Measurements from ENCODE around the gene SP6. TPM values are rescaled to one million over a fixed set of nuclear protein-coding genes. Genes with fewer than 3 reads are reported as not detected.

SP6 gene
- total and polyA plus RNA-seq, 2 of the 8 experiments (the other 6 are each of a cell fraction or from before 2014, with no cell fraction given) = 1.2 to 1.5 TPM

DNA sequence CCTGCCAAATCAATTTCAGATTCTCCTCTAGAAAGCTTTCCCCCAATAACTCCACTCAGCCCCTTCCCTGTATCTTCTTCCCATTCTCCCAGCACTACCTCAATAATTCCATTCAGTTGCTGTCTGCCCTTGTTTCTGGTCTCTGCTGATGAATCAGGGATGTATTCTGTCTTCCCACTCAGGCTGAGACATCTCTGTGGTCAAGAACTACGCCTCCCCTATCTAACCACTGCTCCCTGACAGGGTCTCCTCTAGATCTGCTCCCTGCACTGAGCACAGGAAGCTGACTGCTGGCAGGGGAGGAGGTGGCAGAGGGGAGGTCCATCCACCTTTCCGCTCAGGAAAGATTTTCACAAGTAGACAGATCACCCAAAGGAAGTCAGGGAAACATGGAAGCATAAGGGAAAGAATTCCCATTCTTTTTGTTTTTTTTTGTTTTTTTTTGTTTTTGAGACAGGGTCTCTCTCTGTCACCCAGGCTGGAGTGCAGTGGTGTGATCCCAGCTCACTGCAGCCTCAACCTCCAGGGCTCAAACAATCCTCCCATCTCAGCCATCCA lies 28.1 kb upstream of the SP6 start:
- peaks cover 5 to 22% (median 15%) of the 10 kb centered on the region in 4 experiments for H3K4me1 ChIP-seq (replicated peaks in 1 of 4; ENCODE audit: control insufficient read depth in 3 of 4, insufficient read depth in 4 of 4, low read length in 3 of 4)
- H2BK12ac ChIP-seq (ENCODE audit: low read depth, low read length) = no peak overlapping the region
- no peak for TF ChIP-seq CBX8 (IDR thresholded peaks at IDR 0.05; ENCODE audit: borderline replicate concordance, low read depth, low read length)
- TF ChIP-seq KDM4A (IDR thresholded peaks at IDR 0.05; ENCODE audit: low read depth, low read length, severe bottlenecking) = no peak
- TF ChIP-seq CHD2 (IDR thresholded peaks at IDR 0.05; ENCODE audit: low read length) = no peak
- TF ChIP-seq TBP (IDR thresholded peaks at IDR 0.05; ENCODE audit: low read depth, low read length) = no peak
- no peak for TF ChIP-seq BACH1 (IDR thresholded peaks at IDR 0.05; ENCODE audit: low read length)
- TF ChIP-seq RNF2 (IDR thresholded peaks at IDR 0.05; ENCODE audit: borderline replicate concordance, low read depth, low read length, missing control alignments, poor library complexity, severe bottlenecking) = no peak
- no peak for TF ChIP-seq MAFK (IDR thresholded peaks at IDR 0.05; ENCODE audit: low read depth, low read length)
- no peak for TF ChIP-seq NANOG (IDR thresholded peaks at IDR 0.05; ENCODE audit: insufficient read depth, low read depth, low read length, poor library complexity, severe bottlenecking)
- TF ChIP-seq RFX5 (IDR thresholded peaks at IDR 0.05; ENCODE audit: borderline replicate concordance, low read depth, low read length) = no peak
- TF ChIP-seq PHF8 (conservative IDR thresholded peaks at IDR 0.05; ENCODE audit: low read depth, low read length) = no peak
- TF ChIP-seq KDM1A (IDR thresholded peaks at IDR 0.05; ENCODE audit: borderline replicate concordance, low read length) = no peak
- TF ChIP-seq SRF (IDR thresholded peaks at IDR 0.05; ENCODE audit: low read depth, low read length) = no peak
- no peak for TF ChIP-seq ZNF274 (IDR thresholded peaks at IDR 0.05; ENCODE audit: borderline replicate concordance, extremely low read depth, low read length)

More for the DNA sequence above, 28.1 kb upstream of the SP6 start:
- H3K79me1 ChIP-seq (ENCODE audit: low read depth, low read length) = no peaks in the 10 kb centered on the region
- H4K20me1 ChIP-seq (replicated peaks in 1 of 2; ENCODE audit: control insufficient read depth in 1 of 2, insufficient read depth in 2 of 2, low read length in 2 of 2) = no peaks in the 10 kb centered on the region
- H4K5ac ChIP-seq (ENCODE audit: insufficient read length, low read depth, low read length) = no peak overlapping the region
- ChIA-PET POLR2A (ENCODE audit: partially characterized antibody) (interaction anchor here (0.6 to 1.4 kb wide), 3 partner anchors 12 to 28 kb away, joined by 3 to 7 read pairs (median 5); partner anchors contain the start of gene SP6), CTCF (ENCODE audit: partially characterized antibody) (interaction anchor here (0.6 to 18.8 kb wide), 5 partner anchors 11 to 201 kb away, joined by 3 to 1206 read pairs (median 4); partner anchors contain the start of genes SCRN2 and SP6)
- no peak overlapping the region for H3K4me3 ChIP-seq (ENCODE audit: extremely low read depth in 1 of 4, insufficient read depth in 2 of 4, low read depth in 3 of 4, low read length in 4 of 4)
- H3K56ac ChIP-seq (replicated peaks; ENCODE audit: insufficient read length, low read depth, low read length) = no peak overlapping the region
- no peaks in the 10 kb centered on the region for H3K23me2 ChIP-seq (ENCODE audit: low read depth, low read length)
- no peak overlapping the region for H2AK5ac ChIP-seq (ENCODE audit: low read depth, low read length)
- no peak overlapping the region for H2BK120ac ChIP-seq (replicated peaks; ENCODE audit: low read depth, low read length)
- no peak overlapping the region for H2BK15ac ChIP-seq (ENCODE audit: low read length)
- H3K4ac ChIP-seq (replicated peaks; ENCODE audit: insufficient read length, low read depth, low read length) = no peak overlapping the region
- no peaks in the 10 kb centered on the region for H3K36me3 ChIP-seq (ENCODE audit: control insufficient read depth in 2 of 4, insufficient read depth in 4 of 4, low read length in 3 of 4)
- H4K8ac ChIP-seq (ENCODE audit: extremely low read depth, insufficient read depth, low read length) = no peak overlapping the region
- no peak overlapping the region for H3K9ac ChIP-seq (replicated peaks in 1 of 4; ENCODE audit: extremely low read depth in 1 of 4, low read depth in 3 of 4, low read length in 3 of 4)
- no peak overlapping the region for H3K23ac ChIP-seq (ENCODE audit: insufficient read length)
- no peak overlapping the region for H3K18ac ChIP-seq (ENCODE audit: extremely low read depth, low read length)
- no peak overlapping the region for H3K27ac ChIP-seq (ENCODE audit: low read depth, low read length)
- FAIRE-seq = no peak
- no peaks in the 10 kb centered on the region for H3K79me2 ChIP-seq (ENCODE audit: control insufficient read depth in 1 of 2, insufficient read depth in 2 of 2, low read length in 2 of 2)
- WGBS, 2 experiments (ENCODE audit: extremely low coverage in 1 of 2, insufficient coverage in 1 of 2, insufficient read length in 1 of 2, insufficient replicate concordance in 2 of 2, low coverage in 1 of 2, low lambda C conversion rate in 2 of 2, missing lambda C conversion rate in 1 of 2) = 79% methylated on average over 2 of the region's 2 CpGs; no CpG with 5 or more reads in 1 of the 2 experiments
- no peak overlapping the region for H4K91ac ChIP-seq (replicated peaks; ENCODE audit: insufficient read length, low read length)
- H2BK5ac ChIP-seq (ENCODE audit: low read depth, low read length) = no peak overlapping the region
- no peak overlapping the region for H3K14ac ChIP-seq (ENCODE audit: insufficient read length)
- H3K9me3 ChIP-seq (ENCODE audit: insufficient read depth in 2 of 2, low read depth in 1 of 2, low read length in 1 of 2) = no peaks in the 10 kb centered on the region
- DNase-seq (ENCODE audit: low read depth in 1 of 2, low spot score in 2 of 2) = no peak
- H2AFZ ChIP-seq (ENCODE audit: low read length) = no peak overlapping the region
- H2BK20ac ChIP-seq (ENCODE audit: low read length) = no peak overlapping the region
- H3K4me2 ChIP-seq (ENCODE audit: insufficient read depth in 1 of 2, low read depth in 2 of 2, low read length in 2 of 2) = no peak overlapping the region
- H3K27me3 ChIP-seq (replicated peaks in 1 of 4; ENCODE audit: control insufficient read depth in 3 of 4, extremely low read depth in 1 of 4, insufficient read depth in 3 of 4, low read length in 3 of 4) = peaks cover 0 to 4% (median 2%) of the 10 kb centered on the region in 4 experiments; a peak in 2 of 7 replicates

Measured in H1 (cell line).